Fibroblast of upper back skin (primary cell): Measurements from ENCODE around the gene PYCARD.
"Not testable (repeated sequence)": the region's sequence is repeated elsewhere in the genome, so short reads cannot be mapped to it uniquely, and the experiment has no call there.

Experiments
- DNase-seq: peaks from one replicate; pipeline ENCODE4 v3.0.0-alpha.2; 2013

PYCARD gene

DNA sequence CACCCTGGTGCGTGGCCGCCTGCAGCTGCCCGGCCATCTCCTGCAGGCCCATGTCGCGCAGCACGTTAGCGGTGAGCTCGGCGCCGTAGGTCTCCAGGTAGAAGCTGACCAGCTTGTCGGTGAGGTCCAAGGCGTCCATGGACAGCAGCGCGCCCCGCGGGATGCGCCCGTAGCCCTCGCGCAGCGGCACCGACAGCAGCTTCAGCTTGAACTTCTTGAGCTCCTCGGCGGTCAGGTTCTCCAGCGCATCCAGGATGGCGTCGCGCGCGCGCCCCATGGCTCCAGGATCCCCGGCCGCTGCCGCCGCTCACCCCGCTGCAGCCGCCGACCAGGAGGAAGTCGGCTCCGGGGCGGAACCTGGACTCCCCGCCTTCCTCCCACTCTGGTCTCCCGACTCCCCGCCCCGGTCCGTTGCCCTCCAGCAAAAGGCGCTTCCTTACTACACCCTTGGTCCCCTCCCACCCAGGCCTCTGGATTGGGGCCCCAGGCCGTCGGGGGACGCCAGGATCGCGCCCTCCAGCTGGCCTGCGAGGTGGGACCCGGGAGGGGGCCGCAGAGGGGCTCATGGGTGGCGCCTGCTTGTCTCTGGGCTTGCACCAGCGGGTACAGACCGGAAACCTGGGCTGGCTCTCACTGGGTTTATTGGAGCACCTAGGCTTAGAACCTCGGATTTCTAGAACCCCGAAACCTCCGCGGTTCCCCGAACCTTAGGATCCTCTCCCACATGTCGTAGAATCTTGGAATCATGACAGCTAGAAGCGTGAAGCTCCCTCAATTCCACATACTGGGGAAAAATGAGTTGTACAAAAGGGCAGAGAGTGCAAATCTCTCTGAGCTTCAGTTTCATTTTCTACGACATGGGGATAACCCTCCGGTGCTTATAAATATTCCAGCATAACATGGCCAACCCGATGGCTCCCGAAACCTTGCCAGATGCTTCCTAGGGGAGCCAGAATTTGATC lies at the start of gene PYCARD:
PYCARD (minus strand) TSS at position 347 of the 962 bp plus-strand sequence; CDS start at position 277, 70 bp downstream.
- DNase-seq: peak; percentile 25

DNA sequence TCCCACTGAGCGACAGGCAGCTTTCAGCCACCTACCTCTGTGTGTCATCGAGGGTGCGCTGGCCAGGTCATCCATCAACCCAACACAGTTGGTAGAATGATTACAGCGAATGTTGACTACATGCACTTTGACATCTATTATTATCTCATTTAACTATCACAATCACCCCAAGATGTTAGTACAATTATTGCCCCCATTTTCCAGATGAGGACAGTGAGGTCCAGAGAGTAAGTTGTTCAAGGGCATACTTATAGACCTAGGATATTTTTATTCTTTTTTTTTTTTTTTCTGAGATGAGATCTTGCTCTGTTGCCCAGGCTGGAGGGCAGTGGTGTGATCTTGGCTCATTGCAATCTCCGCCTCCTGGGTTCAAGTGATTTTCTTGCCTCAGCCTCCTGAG lies 48.9 kb upstream of the PYCARD start:
- no peak for DNase-seq

DNA sequence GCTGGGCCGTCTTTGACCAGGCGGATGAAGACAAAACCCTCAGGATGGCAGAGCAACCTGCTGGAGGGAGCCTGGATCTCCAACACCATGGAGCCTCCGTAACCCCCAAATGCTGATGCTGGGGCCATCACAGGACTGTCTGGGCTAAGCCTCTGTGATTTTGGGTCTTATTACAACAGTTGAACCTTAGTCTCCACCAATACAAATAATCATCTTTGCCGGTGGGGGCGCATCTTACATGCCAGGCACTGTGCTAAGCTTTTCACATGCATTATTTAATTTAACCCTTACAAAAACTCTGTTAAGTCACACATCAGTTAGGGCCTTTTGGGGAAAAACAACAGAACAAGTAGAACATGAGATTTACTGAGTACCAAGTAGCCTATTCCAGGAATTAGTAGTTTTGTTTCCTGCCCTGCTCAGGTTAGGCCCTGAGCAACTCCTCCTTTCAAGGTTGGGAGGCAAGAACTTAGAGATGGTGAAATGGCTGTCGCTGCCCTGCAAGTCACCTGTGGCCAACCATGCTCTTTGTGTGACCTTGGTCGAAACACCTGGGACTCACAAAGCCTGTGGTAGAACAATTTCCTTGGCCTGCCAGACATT lies 48.3 kb upstream of the PYCARD start:
- no peak for DNase-seq

DNA sequence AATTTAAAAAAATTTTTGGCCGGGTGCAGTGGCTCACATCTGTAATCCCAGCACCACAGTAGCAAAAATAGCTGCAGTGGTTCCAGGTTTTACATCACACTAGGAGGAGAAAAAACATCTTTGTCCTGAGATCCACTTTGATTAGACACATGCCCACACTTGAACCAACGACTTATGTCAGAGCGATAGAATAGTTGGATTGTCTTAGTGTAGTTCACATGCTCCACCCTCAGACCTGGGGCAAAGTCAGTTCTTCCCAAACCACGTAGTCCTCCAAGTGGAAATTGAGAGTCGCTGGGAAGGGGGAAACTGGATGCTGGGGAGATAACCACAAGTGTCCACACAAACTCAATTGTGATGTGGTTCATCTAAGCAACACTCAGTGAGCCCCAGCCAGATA lies 45.8 kb upstream of the PYCARD start:
- DNase-seq: no peak

- DNase-seq: no peak
Measured at GRCh38 chr16:31246296-31246695, 43.7 kb upstream of the PYCARD start.

DNA sequence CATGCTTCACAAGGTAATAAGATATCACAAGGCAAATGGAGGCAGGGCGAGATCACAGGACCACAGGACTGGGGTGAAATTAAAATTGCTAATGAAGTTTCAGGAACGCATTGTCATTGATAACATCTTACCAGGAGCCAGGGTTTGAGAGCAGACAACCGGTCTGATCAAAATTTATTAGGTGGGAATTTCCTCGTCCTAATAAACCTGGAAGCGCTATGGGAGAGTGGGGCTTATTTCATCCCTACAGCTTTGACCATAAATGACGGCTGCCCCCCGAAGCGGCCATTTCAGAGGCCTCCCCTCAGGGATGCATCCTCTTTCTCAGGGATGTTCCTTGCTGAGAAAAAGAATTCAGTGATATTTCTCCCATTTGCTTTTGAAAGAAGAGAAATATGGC lies 43.0 kb upstream of the PYCARD start:
- not testable (repeated sequence) for DNase-seq

- DNase-seq: no peak
Measured at GRCh38 chr16:31243734-31244670, 41.4 kb upstream of the PYCARD start.

- no peak for DNase-seq
Measured at GRCh38 chr16:31242206-31242605, 39.6 kb upstream of the PYCARD start.

- no peak for DNase-seq
Measured at GRCh38 chr16:31238041-31238440, 35.5 kb upstream of the PYCARD start.

DNA sequence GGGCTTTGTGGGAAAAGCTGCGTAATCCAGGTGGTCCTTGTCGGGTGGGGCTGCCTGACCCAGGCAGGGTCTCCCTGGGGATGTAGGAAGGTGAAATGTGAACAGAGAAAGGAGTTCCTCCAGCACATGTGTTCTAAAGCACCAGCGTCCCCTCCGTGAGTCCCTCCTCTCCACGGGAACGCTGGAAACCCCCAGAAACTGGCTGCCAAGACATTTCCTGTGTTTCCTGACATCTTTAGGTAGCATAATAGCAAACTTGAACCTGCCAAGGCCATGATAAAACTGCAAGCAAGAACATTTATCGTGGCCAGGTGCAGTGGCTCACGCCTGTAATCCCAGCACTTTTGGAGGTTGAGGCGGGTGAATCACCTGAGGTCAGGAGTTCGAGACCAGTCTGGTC lies 26.9 kb upstream of the PYCARD start:
- no peak for DNase-seq

DNA sequence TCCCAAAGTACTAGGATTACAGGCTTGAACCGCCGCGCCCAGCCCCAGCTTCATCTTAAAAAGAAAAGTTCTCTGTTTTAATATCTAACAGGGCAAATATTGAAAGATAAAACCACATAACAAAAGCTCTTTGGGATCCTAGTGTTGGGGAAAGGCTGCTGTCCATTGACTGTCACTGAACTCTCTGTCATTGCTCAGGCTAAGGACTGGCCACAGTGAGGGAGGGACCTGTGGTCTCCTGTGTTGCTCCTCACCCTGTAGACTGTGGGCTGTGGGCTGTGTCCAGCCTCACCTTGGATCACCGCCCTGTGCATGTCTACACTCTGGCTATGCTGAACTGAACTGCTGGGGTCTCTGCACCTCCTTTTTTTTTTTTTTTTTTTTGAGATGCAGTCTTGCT lies 25.6 kb upstream of the PYCARD start:
- no peak for DNase-seq

DNA sequence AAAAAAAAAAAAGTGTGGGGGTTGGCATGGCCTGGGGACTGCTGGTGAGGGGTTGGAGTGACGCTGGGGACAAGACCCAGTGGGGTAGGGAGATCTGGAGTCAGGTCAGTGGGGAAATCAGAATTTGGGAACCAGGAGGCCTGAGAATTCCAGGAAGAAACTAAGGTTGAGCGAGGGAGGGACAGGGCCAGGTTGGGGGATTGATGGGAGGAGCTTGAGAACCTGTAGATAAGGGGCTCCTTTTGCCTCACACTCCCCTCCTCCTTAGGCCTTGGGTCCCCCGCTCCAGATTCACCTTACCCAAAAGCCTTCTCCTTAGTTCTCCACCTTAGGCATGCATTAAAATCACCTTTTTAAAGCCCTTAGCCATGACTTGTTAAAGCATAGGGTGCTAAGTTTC lies 22.6 kb upstream of the PYCARD start:
- DNase-seq: no peak

- DNase-seq: no peak
Measured at GRCh38 chr16:31224092-31224955, 21.8 kb upstream of the PYCARD start.

DNA sequence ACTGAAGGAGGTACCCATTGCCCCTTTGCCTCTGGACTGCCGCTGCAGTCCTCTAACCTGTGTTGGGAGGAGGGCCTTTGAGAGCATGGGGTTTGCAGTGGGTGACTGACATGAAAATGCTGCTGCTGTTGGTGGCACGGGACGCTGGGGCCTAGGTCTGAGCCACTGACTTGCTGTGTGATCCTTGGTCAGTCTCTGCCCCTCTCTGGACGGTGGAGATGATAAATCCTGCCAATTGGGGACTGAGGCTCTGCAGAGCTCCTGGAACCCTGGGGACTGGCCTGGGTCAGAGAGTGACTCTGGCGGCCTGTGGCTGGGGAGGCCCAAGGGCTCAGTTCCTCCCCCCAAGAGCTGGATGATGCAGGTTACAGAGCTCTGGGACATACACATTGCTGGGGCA lies 20.5 kb upstream of the PYCARD start:
- no peak for DNase-seq

DNA sequence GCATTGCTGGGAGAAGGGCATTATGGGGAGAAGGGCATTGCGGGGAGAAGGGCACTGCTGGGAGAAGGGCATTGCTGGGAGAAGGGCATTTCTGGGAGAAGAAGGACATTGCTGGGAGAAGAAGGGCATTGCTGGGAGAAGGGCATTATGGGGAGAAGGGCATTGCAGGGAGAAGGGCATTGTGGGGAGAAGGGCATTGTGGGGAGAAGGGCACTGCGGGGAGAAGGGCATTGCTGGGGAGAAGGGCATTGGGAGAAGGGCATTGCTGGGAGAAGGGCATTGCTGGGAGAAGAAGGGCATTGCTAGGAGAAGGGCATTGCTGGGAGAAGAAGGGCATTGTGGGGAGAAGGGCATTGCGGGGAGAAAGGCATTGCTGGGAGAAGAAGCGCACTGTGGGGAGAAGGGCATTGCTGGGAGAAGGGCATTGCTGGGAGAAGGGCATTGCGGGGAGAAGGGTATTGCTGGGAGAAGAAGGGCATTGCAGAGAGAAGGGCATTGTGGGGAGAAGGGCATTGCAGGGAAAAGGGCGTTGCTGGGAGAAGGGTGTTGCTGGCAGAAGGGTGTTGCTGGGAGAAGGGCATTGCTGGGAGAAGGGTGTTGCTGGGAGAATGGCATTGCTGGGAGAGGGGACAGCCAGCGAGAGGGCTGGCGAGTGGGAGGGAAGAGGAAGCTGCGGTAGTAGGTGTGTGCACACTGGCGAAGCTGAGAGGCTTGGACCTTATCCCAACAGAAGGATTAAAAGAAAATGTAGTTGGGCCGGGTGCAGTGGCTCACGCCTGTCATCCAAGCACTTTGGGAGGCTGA lies 19.0 kb upstream of the PYCARD start:
- DNase-seq: no peak

GRCh38 chr16:31219154-31219741 lies 16.7 kb upstream of the PYCARD start:
- DNase-seq: no peak

DNA sequence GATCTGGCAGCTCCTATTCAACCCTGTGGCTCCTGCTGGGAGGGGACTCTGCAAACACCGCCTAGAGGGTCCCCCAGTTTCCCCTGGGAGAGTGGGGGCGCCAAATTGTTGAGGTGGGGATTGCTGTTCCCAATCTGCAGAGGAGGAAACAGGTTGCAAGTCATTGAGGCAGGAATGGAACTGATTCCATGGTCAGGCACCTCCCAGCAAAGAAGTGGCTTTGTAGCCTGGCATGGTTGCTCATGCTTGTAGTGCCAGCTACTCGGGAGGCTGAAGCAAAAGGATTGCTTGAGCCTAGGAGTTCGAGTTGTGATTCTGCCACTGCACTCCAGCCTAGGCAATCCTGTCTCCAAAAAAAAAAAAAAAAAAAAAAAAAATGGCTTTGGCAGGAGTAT lies 14.6 kb upstream of the PYCARD start:
- no peak for DNase-seq

DNA sequence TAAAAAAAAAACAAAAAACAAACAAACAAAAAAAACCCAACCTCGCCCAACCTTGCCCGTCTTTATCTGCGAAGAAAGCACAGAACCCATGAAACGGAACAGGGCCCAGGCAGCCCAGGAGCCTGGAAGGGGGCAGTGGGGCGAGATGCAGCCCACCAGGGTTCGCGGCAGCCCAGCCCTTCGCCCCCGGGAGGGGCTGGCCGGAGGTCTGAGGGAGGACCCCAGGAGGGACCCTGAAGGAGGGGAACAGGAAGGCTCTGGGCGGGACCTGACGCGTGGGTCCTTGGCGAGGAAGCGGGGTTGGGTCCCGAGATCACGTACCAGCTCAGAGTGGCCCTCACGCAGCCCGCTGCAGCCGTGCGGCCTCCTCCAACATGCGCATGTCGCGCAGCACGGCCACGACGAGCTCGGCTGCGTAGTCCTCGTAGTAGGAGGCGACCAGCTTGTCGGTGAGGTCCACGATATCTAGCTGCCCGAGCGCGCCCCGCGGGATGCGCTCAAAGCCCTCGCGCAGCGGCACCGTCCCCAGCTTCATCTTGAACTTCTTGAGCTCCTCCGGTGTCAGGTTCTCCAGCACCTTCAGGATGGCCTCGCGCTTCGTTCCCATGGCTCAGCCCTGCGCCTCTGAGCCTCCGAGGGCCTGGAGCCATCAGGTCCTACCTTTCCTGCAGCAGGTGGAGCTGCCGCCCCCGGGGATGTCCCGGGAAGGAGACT lies 14.0 kb upstream of the PYCARD start, which contains the start of gene PYDC1:
PYDC1 (minus strand) TSS at position 714 of the 714 bp plus-strand sequence; CDS start at position 607, 107 bp downstream.
- no peak for DNase-seq

DNA sequence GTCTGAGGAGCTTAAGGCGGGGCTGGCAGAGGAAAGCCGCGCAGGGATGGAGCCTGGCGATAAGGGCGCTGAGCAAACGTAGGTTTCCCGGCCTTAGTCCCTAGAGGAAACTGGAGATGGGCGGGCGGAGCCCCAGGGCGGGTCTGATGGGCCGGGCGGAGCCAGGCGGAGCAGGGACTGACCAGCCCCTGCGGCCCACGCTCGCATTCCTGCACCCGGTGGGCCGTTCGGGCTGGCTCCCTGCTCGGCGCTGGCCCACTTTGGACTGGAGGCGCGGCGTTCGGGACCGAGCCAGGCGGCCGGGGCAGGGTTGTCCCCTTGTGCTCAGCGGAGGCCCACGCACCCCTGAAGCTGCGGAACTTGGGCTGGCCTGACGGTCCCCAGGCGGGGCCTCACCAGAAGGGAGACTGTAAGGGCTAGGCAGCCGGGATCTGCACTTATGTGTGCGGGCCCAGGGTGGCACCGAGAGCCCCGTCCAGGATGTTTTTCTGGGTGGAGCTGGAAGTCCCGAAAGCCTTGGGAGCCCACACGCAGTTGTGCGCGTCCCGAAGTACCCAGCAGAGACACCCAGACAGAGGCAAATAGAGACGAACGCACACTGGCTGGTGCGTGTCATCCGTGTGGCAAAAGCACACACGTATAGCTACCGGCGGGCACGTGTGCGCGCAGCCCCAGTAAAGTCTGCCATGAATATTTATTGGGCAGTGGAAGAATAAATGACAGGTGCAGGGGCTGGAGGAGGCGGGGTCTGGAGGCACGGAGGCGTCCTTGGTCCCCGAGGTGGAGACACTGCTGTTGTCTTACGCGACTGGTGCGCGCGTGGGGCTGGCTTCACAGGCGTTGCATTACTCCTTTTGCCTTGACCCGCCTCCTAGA lies 13.0 kb upstream of the PYCARD start:
- DNase-seq: no peak
